Measurements from ENCODE around the gene NTRK2. TPM values are rescaled to one million over a fixed set of nuclear protein-coding genes. Genes with fewer than 3 reads are reported as not detected.

Gene NTRK2
- total RNA-seq, 6 experiments from 2014 or later: 0.11 to 0.83 (median 0.25) TPM

- Mint-ChIP-seq H3K27ac (no peak overlapping the region), H3K4me3 (no peak overlapping the region), H3K9me3 (peaks cover 16% of the 10 kb centered on the region), H3K27me3 (ENCODE audit: insufficient read depth) (peaks cover 5% of the 10 kb centered on the region; the same call in 1 of the 2 replicates), H3K36me3 (ENCODE audit: low read depth) (no peaks in the 10 kb centered on the region), H3K4me1 (ENCODE audit: low read depth) (no peaks in the 10 kb centered on the region)
- TF ChIP-seq, protein P1, sequence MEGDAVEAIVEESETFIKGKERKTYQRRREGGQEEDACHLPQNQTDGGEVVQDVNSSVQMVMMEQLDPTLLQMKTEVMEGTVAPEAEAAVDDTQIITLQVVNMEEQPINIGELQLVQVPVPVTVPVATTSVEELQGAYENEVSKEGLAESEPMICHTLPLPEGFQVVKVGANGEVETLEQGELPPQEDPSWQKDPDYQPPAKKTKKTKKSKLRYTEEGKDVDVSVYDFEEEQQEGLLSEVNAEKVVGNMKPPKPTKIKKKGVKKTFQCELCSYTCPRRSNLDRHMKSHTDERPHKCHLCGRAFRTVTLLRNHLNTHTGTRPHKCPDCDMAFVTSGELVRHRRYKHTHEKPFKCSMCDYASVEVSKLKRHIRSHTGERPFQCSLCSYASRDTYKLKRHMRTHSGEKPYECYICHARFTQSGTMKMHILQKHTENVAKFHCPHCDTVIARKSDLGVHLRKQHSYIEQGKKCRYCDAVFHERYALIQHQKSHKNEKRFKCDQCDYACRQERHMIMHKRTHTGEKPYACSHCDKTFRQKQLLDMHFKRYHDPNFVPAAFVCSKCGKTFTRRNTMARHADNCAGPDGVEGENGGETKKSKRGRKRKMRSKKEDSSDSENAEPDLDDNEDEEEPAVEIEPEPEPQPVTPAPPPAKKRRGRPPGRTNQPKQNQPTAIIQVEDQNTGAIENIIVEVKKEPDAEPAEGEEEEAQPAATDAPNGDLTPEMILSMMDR (IDR thresholded peaks at IDR 0.05): peak; percentile 38; the same call in 1 of the 2 replicates
- DNase-seq: no peak
Measured at GRCh38 chr9:84932915-84933527, 263.5 kb downstream of the NTRK2 start.

- peaks cover 5% of the 10 kb centered on the region; the same call in 1 of the 2 replicates for H3K27me3 Mint-ChIP-seq (ENCODE audit: insufficient read depth)
- DNase-seq: no peak
- no peaks in the 10 kb centered on the region for H3K36me3 Mint-ChIP-seq (ENCODE audit: low read depth)
- TF ChIP-seq, protein P1 (IDR thresholded peaks at IDR 0.05): no peak
- H3K4me3 Mint-ChIP-seq: no peak overlapping the region
- H3K4me1 Mint-ChIP-seq (ENCODE audit: low read depth): no peaks in the 10 kb centered on the region; the same call in 1 of the 2 replicates
- H3K27ac Mint-ChIP-seq: no peak overlapping the region
- peaks cover 14% of the 10 kb centered on the region; the same call in 1 of the 2 replicates for H3K9me3 Mint-ChIP-seq
Measured at GRCh38 chr9:84935528-84936117, 266.1 kb downstream of the NTRK2 start.

DNA sequence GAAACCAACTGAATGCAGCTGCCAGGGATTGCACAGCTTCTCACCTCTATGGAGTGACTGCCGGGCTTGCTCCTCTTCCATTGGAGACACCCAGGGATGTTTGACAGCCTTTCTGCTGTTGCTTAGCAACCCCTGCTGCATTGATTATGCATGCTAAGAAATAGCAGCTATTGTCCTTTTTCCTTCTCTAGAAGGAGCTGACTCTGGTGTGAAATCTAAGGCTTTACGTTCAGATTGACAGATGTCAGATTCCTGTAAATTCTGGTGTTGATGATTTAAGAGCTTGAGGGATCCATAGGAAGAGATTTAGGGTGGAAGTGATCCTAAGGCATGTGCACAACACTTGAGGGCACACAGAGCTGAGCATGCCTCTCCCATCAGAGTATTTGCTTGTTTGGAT, 267.7 kb downstream of the NTRK2 start:
- Mint-ChIP-seq H3K36me3 (ENCODE audit: low read depth) (no peaks in the 10 kb centered on the region), H3K27me3 (ENCODE audit: insufficient read depth) (peaks cover 5% of the 10 kb centered on the region; the same call in 1 of the 2 replicates), H3K4me1 (ENCODE audit: low read depth) (no peaks in the 10 kb centered on the region; the same call in 1 of the 2 replicates), H3K4me3 (no peak overlapping the region), H3K9me3 (peaks cover 19% of the 10 kb centered on the region; the same call in 1 of the 2 replicates), H3K27ac (no peak overlapping the region)
- no peak for DNase-seq
- TF ChIP-seq, protein P1 (IDR thresholded peaks at IDR 0.05): no peak

GRCh38 chr9:84937581-84937980, 268.1 kb downstream of the NTRK2 start:
- Mint-ChIP-seq H3K36me3 (ENCODE audit: low read depth) (no peaks in the 10 kb centered on the region), H3K27me3 (ENCODE audit: insufficient read depth) (peaks cover 5% of the 10 kb centered on the region; the same call in 1 of the 2 replicates), H3K4me1 (ENCODE audit: low read depth) (no peaks in the 10 kb centered on the region; the same call in 1 of the 2 replicates), H3K4me3 (no peak overlapping the region), H3K27ac (no peak overlapping the region), H3K9me3 (peaks cover 19% of the 10 kb centered on the region; the same call in 1 of the 2 replicates)
- DNase-seq: no peak
- TF ChIP-seq, protein P1 (IDR thresholded peaks at IDR 0.05): no peak

DNA sequence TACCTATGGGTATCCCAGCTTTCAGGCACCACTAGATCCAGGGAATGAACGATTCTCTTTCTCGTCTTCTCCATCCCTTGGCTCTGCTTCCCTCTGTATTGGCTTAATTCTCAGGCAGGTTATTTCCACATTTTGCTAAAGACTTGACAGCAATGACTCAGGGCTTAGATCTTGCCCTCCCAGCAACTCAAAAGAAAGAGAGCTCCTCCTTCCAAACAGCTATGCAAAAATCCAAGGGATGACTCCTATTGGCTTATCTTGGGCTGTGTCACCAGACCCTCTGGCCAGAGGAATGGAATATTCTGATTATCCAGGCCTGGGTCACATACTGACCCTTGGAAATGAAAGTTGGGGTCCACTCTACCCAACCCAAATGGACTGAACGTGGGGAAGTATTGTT, 270.2 kb downstream of the NTRK2 start:
- H3K4me1 Mint-ChIP-seq (ENCODE audit: low read depth): no peaks in the 10 kb centered on the region; the same call in 1 of the 2 replicates
- peaks cover under 1% of the 10 kb centered on the region; the same call in 1 of the 2 replicates for H3K27me3 Mint-ChIP-seq (ENCODE audit: insufficient read depth)
- H3K27ac Mint-ChIP-seq: no peak overlapping the region
- DNase-seq: no peak
- H3K4me3 Mint-ChIP-seq: no peak overlapping the region
- H3K36me3 Mint-ChIP-seq (ENCODE audit: low read depth): no peaks in the 10 kb centered on the region
- peaks cover 24% of the 10 kb centered on the region for H3K9me3 Mint-ChIP-seq
- TF ChIP-seq, protein P1 (IDR thresholded peaks at IDR 0.05): no peak

Data from HFFc6 (cell line).